SJSA1 (cell line): ENCODE data around the gene ABHD5. TPM values are rescaled to one million over a fixed set of nuclear protein-coding genes. Genes with fewer than 3 reads are reported as not detected.
"Not testable (repeated sequence)": the region's sequence is repeated elsewhere in the genome, so short reads cannot be mapped to it uniquely, and the experiment has no call there.

Experiments
- DNase-seq, 2 experiments: peaks; one replicate each; pipeline ENCODE4 v3.0.0-alpha.2; 2015 to 2020; ENCODE audit warnings: low spot score in 2 of 2, low read depth in 1 of 2
- H3K27ac ChIP-seq: fragments of 250-450 bp; sonication (Bioruptor Pico); 2 replicates; pipeline ENCODE4 v1.5.1; 2020; ENCODE audit warnings: mild to moderate bottlenecking, moderate library complexity
- H3K27me3 ChIP-seq: fragments of 250-450 bp; sonication (Bioruptor Pico); replicated peaks from 2 replicates; pipeline ENCODE4 v1.5.1; 2020; ENCODE audit warnings: mild to moderate bottlenecking, moderate library complexity
- H3K36me3 ChIP-seq: fragments of 250-450 bp; sonication (Bioruptor Pico); 2 replicates; pipeline ENCODE4 v1.5.1; 2020; ENCODE audit warnings: mild to moderate bottlenecking
- H3K4me1 ChIP-seq: fragments of 250-450 bp; sonication (Bioruptor Pico); replicated peaks from 2 replicates; pipeline ENCODE4 v1.6.1; 2021; ENCODE audit warnings: mild to moderate bottlenecking
- H3K4me3 ChIP-seq: fragments of 250-450 bp; sonication (Bioruptor Pico); 2 replicates; pipeline ENCODE4 v1.5.1; 2020; ENCODE audit warnings: mild to moderate bottlenecking
- H3K9me3 ChIP-seq: fragments of 250-450 bp; sonication (Bioruptor Pico); replicated peaks from 2 replicates; pipeline ENCODE4 v1.5.1; 2020; ENCODE audit warnings: mild to moderate bottlenecking
- total RNA-seq: library from RNA; depleted of rRNA; stranded (reverse); fragments of >200 nt; shearing (Covaris generic); gene quantifications from 2 replicates; pipeline ENCODE4 v1.2.3, GENCODE V29; 2014; rRNA removed

Gene ABHD5
- 14.7 and 18.6 TPM in 2 replicates for total RNA-seq

DNA sequence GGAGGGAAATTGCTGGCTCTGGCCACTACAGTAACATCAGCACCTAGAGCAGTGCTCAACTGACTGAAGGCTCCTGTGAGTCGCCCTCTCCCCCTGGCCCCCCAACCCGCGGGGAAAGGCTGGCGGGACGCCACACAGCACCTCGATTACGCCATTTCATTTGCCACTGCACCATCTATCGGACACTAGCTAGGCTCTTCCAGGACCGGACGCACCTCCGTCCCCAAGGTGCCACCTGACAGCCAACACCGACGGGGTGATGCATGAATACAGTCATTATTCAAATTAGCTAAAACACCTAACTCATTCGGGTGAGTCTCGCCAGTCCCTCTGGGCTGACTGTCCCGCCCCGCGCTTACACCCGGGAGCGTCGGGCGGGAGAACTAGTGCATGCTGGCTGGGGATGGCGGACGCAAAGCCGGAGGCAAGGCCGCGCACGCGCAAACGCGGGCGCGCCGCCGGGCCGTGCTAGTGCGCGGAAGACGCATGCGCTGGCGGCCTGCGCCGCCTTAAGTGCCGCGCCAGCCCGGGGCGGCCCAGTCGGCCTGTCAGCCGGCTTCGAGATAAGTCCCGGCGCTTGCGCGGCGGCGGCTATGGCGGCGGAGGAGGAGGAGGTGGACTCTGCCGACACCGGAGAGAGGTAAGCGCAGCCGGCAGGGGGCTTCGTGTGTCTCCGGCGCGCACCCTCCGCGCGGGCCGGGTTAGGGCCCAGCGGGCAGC lies at the start of gene ABHD5:
Gene ABHD5, plus strand, starts transcription at position 539 of the 720 bp plus-strand sequence. Its CDS starts 55 bp downstream, at position 594.
- DNase-seq, result peak; percentile 84 to 87
- Histone ChIP-seq H3K9me3 (no peaks in the 10 kb centered on the region), H3K27ac (peak within 1 kb of the TSS; percentile 11; the same call in 1 of the 2 replicates), H3K36me3 (peaks cover 5% of the 10 kb centered on the region; the same call in 1 of the 2 replicates), H3K4me3 (peak within 1 kb of the TSS; percentile 77), H3K27me3 (no peaks in the 10 kb centered on the region), H3K4me1 (peaks cover 17% of the 10 kb centered on the region)

GRCh38 chr3:43641306-43642114 lies 49.2 kb upstream of the ABHD5 start:
- no peak for DNase-seq
- Histone ChIP-seq H3K27ac (no peak overlapping the region), H3K36me3 (no peaks in the 10 kb centered on the region), H3K4me1 (peaks cover 5% of the 10 kb centered on the region; the same call in 1 of the 2 replicates), H3K9me3 (no peaks in the 10 kb centered on the region), H3K4me3 (no peak overlapping the region), H3K27me3 (no peaks in the 10 kb centered on the region)

DNA sequence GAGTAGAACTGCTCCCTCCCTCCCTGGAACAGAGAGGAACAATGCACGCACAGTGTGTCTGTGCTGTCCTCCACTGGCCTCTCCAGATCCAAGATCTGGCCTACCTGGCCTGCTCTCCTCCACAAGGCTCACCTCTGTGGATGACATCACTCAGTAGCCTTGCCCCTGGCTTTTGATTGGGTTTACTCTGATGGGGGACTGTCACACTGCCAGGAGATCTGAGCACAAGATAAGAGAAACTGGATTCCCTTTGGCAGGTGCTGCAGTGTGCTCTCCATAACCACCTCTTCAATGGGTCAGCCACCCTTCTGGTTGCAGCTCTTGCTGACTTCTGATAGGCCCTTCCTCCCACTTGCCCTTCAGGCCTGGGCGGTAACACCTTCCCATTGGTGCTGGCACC lies 46.3 kb upstream of the ABHD5 start:
- Histone ChIP-seq H3K9me3 (no peaks in the 10 kb centered on the region), H3K27ac (no peak overlapping the region), H3K36me3 (no peaks in the 10 kb centered on the region), H3K4me3 (no peak overlapping the region), H3K4me1 (no peaks in the 10 kb centered on the region), H3K27me3 (no peaks in the 10 kb centered on the region)
- no peak for DNase-seq

- Histone ChIP-seq H3K9me3 (no peaks in the 10 kb centered on the region), H3K4me1 (no peaks in the 10 kb centered on the region), H3K4me3 (no peak overlapping the region), H3K27ac (no peak overlapping the region), H3K36me3 (no peaks in the 10 kb centered on the region), H3K27me3 (no peaks in the 10 kb centered on the region)
- DNase-seq, result no peak
Observed at GRCh38 chr3:43647331-43648166, 43.2 kb upstream of the ABHD5 start.

GRCh38 chr3:43648957-43649356 lies 41.8 kb upstream of the ABHD5 start:
- Histone ChIP-seq H3K4me3 (no peak overlapping the region), H3K9me3 (no peaks in the 10 kb centered on the region), H3K4me1 (no peaks in the 10 kb centered on the region), H3K27ac (no peak overlapping the region), H3K36me3 (no peaks in the 10 kb centered on the region), H3K27me3 (no peaks in the 10 kb centered on the region)
- no peak for DNase-seq

DNA sequence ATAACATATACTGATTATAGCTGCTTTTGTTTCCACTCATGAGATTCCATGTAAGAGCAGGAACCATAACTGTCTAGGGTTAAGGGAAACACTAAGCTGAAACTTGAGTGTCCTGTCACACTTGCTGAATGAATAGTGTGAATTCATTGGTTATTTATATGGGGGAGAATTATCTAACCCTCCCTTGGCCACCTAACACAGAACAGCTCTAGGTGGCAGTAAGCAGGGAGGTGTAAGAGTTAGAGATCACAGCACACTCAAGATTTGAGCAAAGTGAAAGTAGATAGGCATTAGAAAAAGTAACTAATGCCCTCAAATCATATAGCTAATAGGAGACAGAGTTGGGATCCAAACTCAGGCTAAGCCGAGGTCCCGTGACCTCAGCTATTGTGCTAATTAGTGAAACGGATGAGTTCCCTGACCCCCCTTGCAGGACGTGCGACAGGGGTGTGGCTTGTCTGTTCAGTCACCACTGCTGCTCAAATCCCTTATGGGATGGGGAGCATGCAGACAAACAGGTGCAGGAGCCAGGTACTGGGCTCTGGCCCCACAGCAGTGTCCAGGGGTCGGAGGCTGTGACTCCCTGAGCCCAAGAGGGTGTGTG lies 41.3 kb upstream of the ABHD5 start:
- H3K4me3 ChIP-seq, result no peak overlapping the region
- no peaks in the 10 kb centered on the region for H3K36me3 ChIP-seq
- no peaks in the 10 kb centered on the region for H3K9me3 ChIP-seq
- no peaks in the 10 kb centered on the region for H3K4me1 ChIP-seq
- no peak for DNase-seq
- H3K27ac ChIP-seq, result no peak overlapping the region
- H3K27me3 ChIP-seq, result no peaks in the 10 kb centered on the region

DNA sequence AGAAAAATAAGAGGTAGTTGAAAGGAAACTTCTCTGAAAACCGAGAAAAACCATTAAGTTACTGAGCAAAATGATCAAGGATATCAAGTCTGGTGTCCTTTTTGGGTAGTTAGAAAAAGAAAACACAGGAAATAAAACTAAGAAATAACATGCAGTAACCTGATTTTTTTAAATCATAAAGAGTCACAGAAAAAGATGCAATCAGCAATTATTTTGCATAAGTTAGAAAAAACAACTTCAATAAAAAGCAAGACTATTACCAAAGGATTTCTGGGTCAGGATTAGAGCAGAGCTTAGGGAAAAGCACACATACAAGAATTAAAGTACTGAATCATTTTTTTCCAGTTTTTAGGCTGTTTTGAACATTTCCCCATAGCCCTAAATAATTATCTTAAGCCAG lies 40.4 kb upstream of the ABHD5 start:
- H3K4me1 ChIP-seq, result no peaks in the 10 kb centered on the region
- DNase-seq, result no peak

DNA sequence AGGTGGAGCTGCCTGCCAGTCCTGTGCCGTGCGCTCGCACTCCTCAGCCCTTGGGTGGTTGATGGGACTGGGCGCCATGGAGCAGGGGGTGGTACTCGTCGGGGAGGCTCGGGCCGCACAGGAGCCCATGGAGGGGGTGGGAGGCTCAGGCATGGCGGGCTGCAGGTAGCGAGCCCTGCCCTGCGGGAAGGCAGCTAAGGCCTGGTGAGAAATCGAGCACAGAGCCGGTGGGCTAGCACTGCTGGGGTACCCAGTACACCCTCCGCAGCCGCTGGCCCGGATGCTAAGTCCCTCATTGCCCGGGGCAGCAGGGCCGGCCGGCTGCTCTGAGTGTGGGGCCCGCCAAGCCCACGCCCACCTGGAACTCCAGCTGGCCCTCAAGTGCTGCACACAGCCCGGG lies 34.3 kb upstream of the ABHD5 start:
- not testable (repeated sequence) for H3K9me3 ChIP-seq, H3K27ac ChIP-seq, H3K4me3 ChIP-seq, H3K36me3 ChIP-seq, DNase-seq, H3K27me3 ChIP-seq, H3K4me1 ChIP-seq

More for the DNA sequence above, 40.4 kb upstream of the ABHD5 start:
- no peaks in the 10 kb centered on the region for H3K36me3 ChIP-seq
- no peaks in the 10 kb centered on the region for H3K27me3 ChIP-seq
- no peak overlapping the region for H3K27ac ChIP-seq
- no peaks in the 10 kb centered on the region for H3K9me3 ChIP-seq
- no peak overlapping the region for H3K4me3 ChIP-seq

- Histone ChIP-seq H3K4me3 (no peak overlapping the region), H3K36me3 (no peaks in the 10 kb centered on the region), H3K27me3 (no peaks in the 10 kb centered on the region), H3K9me3 (no peaks in the 10 kb centered on the region), H3K4me1 (no peaks in the 10 kb centered on the region), H3K27ac (no peak overlapping the region)
- DNase-seq, result no peak
Observed at GRCh38 chr3:43659250-43659880, 31.4 kb upstream of the ABHD5 start.

GRCh38 chr3:43661376-43661775 lies 29.4 kb upstream of the ABHD5 start:
- H3K9me3 ChIP-seq, H3K27ac ChIP-seq, H3K4me3 ChIP-seq, H3K27me3 ChIP-seq, H3K36me3 ChIP-seq, H3K4me1 ChIP-seq, DNase-seq: not testable (repeated sequence)

- H3K27ac ChIP-seq, H3K36me3 ChIP-seq, H3K27me3 ChIP-seq, H3K4me3 ChIP-seq, H3K4me1 ChIP-seq, DNase-seq, H3K9me3 ChIP-seq: not testable (repeated sequence)
Observed at GRCh38 chr3:43665011-43665410, 25.7 kb upstream of the ABHD5 start.

DNA sequence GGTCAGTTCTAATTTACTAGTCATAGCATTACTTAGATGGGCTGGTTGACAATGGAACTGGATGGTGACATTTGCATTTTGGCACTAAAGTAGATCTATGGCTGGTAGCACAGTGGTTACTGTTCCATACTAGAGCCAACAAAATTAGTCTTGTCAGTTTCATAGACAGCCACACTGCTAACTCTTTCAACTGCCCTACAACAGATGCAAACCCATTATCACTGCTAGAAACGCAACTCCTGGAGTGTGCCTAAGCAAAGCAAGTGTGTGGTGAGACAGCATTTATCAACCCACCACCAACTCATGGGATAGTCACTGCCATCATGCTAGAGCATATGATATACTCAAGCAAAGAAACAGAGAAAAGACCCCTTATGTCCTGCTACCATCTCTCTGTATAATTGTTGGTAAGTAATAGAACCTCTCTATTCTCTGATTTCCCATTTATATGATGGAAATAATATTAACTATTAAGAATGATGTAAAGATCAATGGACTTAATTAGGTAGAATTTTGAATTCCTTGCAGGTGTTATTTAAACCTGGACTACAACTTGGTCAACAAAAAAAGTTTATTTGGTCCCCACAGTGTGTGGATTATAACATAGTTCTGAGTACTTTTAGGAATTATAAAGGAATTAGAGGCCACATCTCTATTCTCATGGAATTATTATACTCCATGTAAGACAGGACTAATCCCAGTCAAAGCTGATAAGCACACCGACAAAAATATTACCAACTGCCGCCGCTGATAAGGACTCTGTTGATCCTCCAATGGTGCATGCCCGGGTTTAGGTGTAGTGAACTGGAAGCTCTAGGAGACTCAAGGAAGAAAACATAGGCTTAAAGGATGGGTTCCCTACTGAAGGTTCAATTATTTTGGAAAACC lies 19.9 kb upstream of the ABHD5 start:
- no peaks in the 10 kb centered on the region for H3K4me1 ChIP-seq
- H3K27ac ChIP-seq, result no peak overlapping the region
- H3K9me3 ChIP-seq, result no peaks in the 10 kb centered on the region
- no peaks in the 10 kb centered on the region for H3K27me3 ChIP-seq
- no peaks in the 10 kb centered on the region for H3K36me3 ChIP-seq
- no peak overlapping the region for H3K4me3 ChIP-seq
- no peak for DNase-seq
